HepG2 (cell line): ENCODE measurements around the gene PPP1R27. TPM values are rescaled to one million over a fixed set of nuclear protein-coding genes. Genes with fewer than 3 reads are reported as not detected.

Experiments used
- CENPT ChIP-seq: sonication (generic); formaldehyde crosslinking; IDR thresholded peaks from 2 replicates; pipeline ENCODE4 v1.8.0; 2022; ENCODE audit warnings: low read depth, mild to moderate bottlenecking, moderate library complexity, missing genetic modification reagents
- FOSL2 ChIP-seq: sonication (generic); formaldehyde crosslinking; IDR thresholded peaks from 2 replicates; pipeline ENCODE4 v1.4.0; 2020; ENCODE audit warnings: missing genetic modification reagents
- HOXA9 ChIP-seq: sonication (generic); formaldehyde crosslinking; IDR thresholded peaks from 2 replicates; pipeline ENCODE4 v1.8.1; 2022; ENCODE audit warnings: missing genetic modification reagents, mild to moderate bottlenecking, moderate library complexity, borderline replicate concordance
- NCOA5 ChIP-seq: sonication (generic); formaldehyde crosslinking; IDR thresholded peaks from 2 replicates; pipeline ENCODE4 v1.4.0; 2020; ENCODE audit warnings: missing genetic modification reagents
- NFRKB ChIP-seq: fragments of 450-650 bp; IDR thresholded peaks from 2 replicates; pipeline ENCODE4 v1.6.1; 2017
- NFYB ChIP-seq: sonication (generic); formaldehyde crosslinking; IDR thresholded peaks from 2 replicates; pipeline ENCODE4 v1.4.0; 2020; ENCODE audit warnings: missing genetic modification reagents
- PAWR ChIP-seq: sonication (generic); formaldehyde crosslinking; IDR thresholded peaks from 2 replicates; pipeline ENCODE4 v1.4.0; 2020; ENCODE audit warnings: missing genetic modification reagents, mild to moderate bottlenecking, borderline replicate concordance
- RCOR2 ChIP-seq: IDR thresholded peaks from 2 replicates; pipeline ENCODE4 v1.6.1; 2016; ENCODE audit warnings: missing biosample characterization, missing genetic modification reagents
- RNF219 ChIP-seq: sonication (generic); formaldehyde crosslinking; IDR thresholded peaks from 2 replicates; pipeline ENCODE4 v1.5.0; 2020; ENCODE audit warnings: mild to moderate bottlenecking, missing genetic modification reagents
- SOX13 ChIP-seq, 3 experiments: fragments of 450-650 bp in 1 of 3; sonication (generic) in 1 of 3; formaldehyde crosslinking in 1 of 3; IDR thresholded peaks in 2 of 3; conservative IDR thresholded peaks in 1 of 3; 2 replicates each; pipeline versions ENCODE4 v1.5.0 to v1.6.1; 2016 to 2020; ENCODE audit warnings: antibody characterized with exemption in 1 of 3, mild to moderate bottlenecking in 1 of 3, missing compliant biosample characterization in 1 of 3, missing genetic modification reagents in 1 of 3, moderate library complexity in 1 of 3
- ZBTB38 ChIP-seq: sonication (generic); formaldehyde crosslinking; IDR thresholded peaks from 2 replicates; pipeline ENCODE4 v1.5.1; 2020; ENCODE audit warnings: mild to moderate bottlenecking, missing genetic modification reagents
- ZNF136 ChIP-seq: sonication (generic); formaldehyde crosslinking; IDR thresholded peaks from 2 replicates; pipeline ENCODE4 v1.8.1; 2022; ENCODE audit warnings: low read depth, mild to moderate bottlenecking, moderate library complexity, missing genetic modification reagents
- ZNF232 ChIP-seq: sonication (generic); formaldehyde crosslinking; IDR thresholded peaks from 2 replicates; pipeline ENCODE4 v1.4.0; 2020; ENCODE audit warnings: missing genetic modification reagents, borderline replicate concordance
- ZNF264 ChIP-seq: sonication (generic); formaldehyde crosslinking; IDR thresholded peaks from 2 replicates; pipeline ENCODE4 v1.4.0; 2020; ENCODE audit warnings: missing genetic modification reagents
- ZNF276 ChIP-seq: sonication (generic); formaldehyde crosslinking; IDR thresholded peaks from 2 replicates; pipeline ENCODE4 v1.4.0; 2020; ENCODE audit warnings: mild to moderate bottlenecking, low read depth, missing genetic modification reagents
- ZNF362 ChIP-seq: sonication (generic); formaldehyde crosslinking; IDR thresholded peaks from 2 replicates; pipeline ENCODE4 v1.4.0; 2020; ENCODE audit warnings: missing genetic modification reagents, mild to moderate bottlenecking, borderline replicate concordance
- ZNF780A ChIP-seq: sonication (generic); formaldehyde crosslinking; IDR thresholded peaks from 2 replicates; pipeline ENCODE4 v1.8.0; 2022; ENCODE audit warnings: mild to moderate bottlenecking, missing genetic modification reagents, moderate library complexity
- ZNF782 ChIP-seq: sonication (generic); formaldehyde crosslinking; IDR thresholded peaks from 2 replicates; pipeline ENCODE4 v1.4.0; 2020; ENCODE audit warnings: missing genetic modification reagents, mild to moderate bottlenecking, borderline replicate concordance
- ZNF878 ChIP-seq: sonication (generic); formaldehyde crosslinking; IDR thresholded peaks from 2 replicates; pipeline ENCODE4 v1.8.1; 2023; ENCODE audit warnings: mild to moderate bottlenecking, missing genetic modification reagents, moderate library complexity
- ZSCAN25 ChIP-seq: sonication (generic); formaldehyde crosslinking; IDR thresholded peaks from 2 replicates; pipeline ENCODE4 v1.8.0; 2022; ENCODE audit warnings: mild to moderate bottlenecking, missing genetic modification reagents
- polyA plus RNA-seq, 8 experiments: library from polyadenylated mRNA; depleted of rRNA in 3 of 8; stranded (reverse) in 7 of 8; unstranded in 1 of 8; fragments of >200 nt; fragmentation: Illumina TruSeq in 4 of 8; extraction: Trizol in 4 of 8; gene quantifications; 2 replicates each; pipeline versions ENCODE4 v1.2.1 to v1.2.3, GENCODE V29; 2011 to 2016; ENCODE audit warnings: low read depth in 4 of 8, missing spikeins in 1 of 8, mixed read lengths in 1 of 8; ENCODE audit not compliant: insufficient read depth in 1 of 8
- total RNA-seq, 5 experiments: library from RNA; depleted of rRNA; stranded (reverse); fragments of >200 nt; fragmentation: Illumina TruSeq; extraction: Trizol; gene quantifications; 2 replicates each; pipeline ENCODE4 v1.2.3, GENCODE V29; 2016; ENCODE audit warnings: low read depth in 1 of 5
- TF ChIP-seq, protein P1 (sequence below): sonication (generic); formaldehyde crosslinking; IDR thresholded peaks from 2 replicates; pipeline ENCODE4 v1.8.0; 2022; ENCODE audit warnings: missing genetic modification reagents, mild to moderate bottlenecking, inconsistent platforms, borderline replicate concordance

PPP1R27 gene
- total and polyA plus RNA-seq, 2 of the 13 experiments (the other 11 are each of a cell fraction or from before 2014, with no cell fraction given): 0.17 to 1.00 TPM

- TF ChIP-seq ZNF362 (CRISPR knock-in tag): peak; percentile 59; the same call in 1 of the 2 replicates
- TF ChIP-seq ZBTB38 (CRISPR knock-in tag): peak; percentile 100
- TF ChIP-seq ZNF878 (CRISPR knock-in tag): peak; percentile 52; the same call in 1 of the 2 replicates
- no peak; the same call in 1 of the 2 replicates for TF ChIP-seq SOX13 (IDR thresholded peaks at IDR 0.05)
- TF ChIP-seq SOX13 (CRISPR knock-in tag; conservative IDR thresholded peaks at IDR 0.05 in 1 of 2, IDR thresholded peaks at IDR 0.05 in 1 of 2): no peak
- TF ChIP-seq RCOR2: no peak
- peak; percentile 98 for TF ChIP-seq HOXA9 (CRISPR knock-in tag)
- peak; percentile 94 for TF ChIP-seq ZNF780A (CRISPR knock-in tag)
- no peak for TF ChIP-seq NFRKB
- peak; percentile 83 for TF ChIP-seq ZSCAN25
- peak; percentile 76; the same call in 1 of the 2 replicates for TF ChIP-seq ZNF276
- TF ChIP-seq, protein P1, sequence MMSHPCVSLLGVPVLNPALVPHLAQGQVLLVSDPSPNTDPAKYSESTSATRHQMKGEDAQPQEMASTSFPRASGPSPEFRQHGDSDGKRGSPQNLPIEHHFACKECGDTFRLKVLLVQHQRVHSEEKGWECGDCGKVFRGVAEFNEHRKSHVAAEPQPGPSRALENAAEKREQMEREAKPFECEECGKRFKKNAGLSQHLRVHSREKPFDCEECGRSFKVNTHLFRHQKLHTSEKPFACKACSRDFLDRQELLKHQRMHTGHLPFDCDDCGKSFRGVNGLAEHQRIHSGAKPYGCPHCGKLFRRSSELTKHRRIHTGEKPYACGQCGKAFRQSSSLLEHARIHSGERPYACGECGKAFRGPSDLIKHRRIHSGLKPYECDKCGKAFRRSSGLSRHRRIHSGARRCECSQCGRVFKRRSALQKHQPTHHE (CRISPR knock-in tag): peak; percentile 57
- no peak for TF ChIP-seq PAWR (CRISPR knock-in tag)
- TF ChIP-seq NCOA5 (CRISPR knock-in tag): no peak
- no peak for TF ChIP-seq ZNF136 (CRISPR knock-in tag)
- peak; percentile 60; the same call in 1 of the 2 replicates for TF ChIP-seq FOSL2
- TF ChIP-seq ZNF782 (CRISPR knock-in tag): peak; percentile 93; the same call in 1 of the 2 replicates
- no peak for TF ChIP-seq ZNF264 (CRISPR knock-in tag)
- no peak; the same call in 1 of the 2 replicates for TF ChIP-seq NFYB (CRISPR knock-in tag)
- TF ChIP-seq ZNF232: peak; percentile 39
- no peak; the same call in 1 of the 2 replicates for TF ChIP-seq RNF219 (CRISPR knock-in tag)
- peak; percentile 98 for TF ChIP-seq CENPT (CRISPR knock-in tag)
Observed at GRCh38 chr17:81871387-81872230, 36.8 kb upstream of the PPP1R27 start (continued).
